ENCODE data around the gene DNASE1L1. TPM values are rescaled to one million over a fixed set of nuclear protein-coding genes. Genes with fewer than 3 reads are reported as not detected.

The DNASE1L1 gene
- polyA plus RNA-seq, 1 donor (not counting 4 experiments of a cell fraction or from before 2014, with no cell fraction given), result 17.1 TPM

DNA sequence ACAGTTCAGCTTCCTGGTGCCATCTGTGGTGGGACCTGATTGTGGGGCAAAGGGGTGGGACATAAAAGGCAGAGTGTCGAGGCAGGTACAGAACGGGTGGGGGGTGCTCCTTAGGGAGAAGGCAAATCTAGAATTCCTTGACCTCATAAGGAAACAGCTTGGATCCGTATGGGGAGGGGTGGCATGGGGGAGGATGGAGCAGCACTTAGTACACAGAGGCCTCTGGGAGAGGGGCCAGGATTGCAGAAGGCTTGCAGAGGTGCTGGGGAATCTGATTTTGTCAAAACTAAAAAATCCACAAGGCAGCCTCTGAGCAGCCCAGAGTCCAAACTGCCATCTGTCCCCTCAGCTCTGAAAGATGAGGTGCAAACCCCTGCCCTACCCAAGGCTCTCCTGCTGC is 32.3 kb downstream of the DNASE1L1 start:
- no peak overlapping the region for H3K9ac ChIP-seq (ENCODE audit: control insufficient read depth, extremely low read depth, insufficient read depth, low read length)
- H3K4me2 ChIP-seq (ENCODE audit: control insufficient read depth, extremely low read depth, insufficient read depth, low read depth, low read length), result no peak overlapping the region
- no peak for DNase-seq (ENCODE audit: low read depth, low spot score)
- peaks cover 33% of the 10 kb centered on the region for H3K4me1 ChIP-seq (ENCODE audit: control insufficient read depth, extremely low read depth, insufficient read depth, low read length)
- H3K27ac ChIP-seq (ENCODE audit: control insufficient read depth, insufficient read depth, low read length), result no peak overlapping the region
- dilution Hi-C loops (cut with MboI; ENCODE audit: extremely low pct_ligation_motif_present, low sequenced_read_pairs), result no loop called here
- peaks cover 2% of the 10 kb centered on the region for H3K9me3 ChIP-seq (ENCODE audit: control insufficient read depth, low read depth, low read length)
- H4K20me1 ChIP-seq (ENCODE audit: control insufficient read depth, extremely low read depth, insufficient read depth, low read length), result no peaks in the 10 kb centered on the region
- no peaks in the 10 kb centered on the region for H3K27me3 ChIP-seq (ENCODE audit: control insufficient read depth, extremely low read depth, insufficient read depth, low read length)
- no peaks in the 10 kb centered on the region for H3K9me1 ChIP-seq (ENCODE audit: control insufficient read depth, extremely low read depth, insufficient read depth, low read length)
- no peak for FAIRE-seq
- H2AFZ ChIP-seq (ENCODE audit: control insufficient read depth, low read length), result no peak overlapping the region
- no peak overlapping the region for H3K4me3 ChIP-seq (ENCODE audit: control insufficient read depth in 2 of 3, extremely low read depth in 1 of 3, insufficient read depth in 2 of 3, low read depth in 1 of 3, low read length in 3 of 3)
- peaks cover 1 to 9% of the 10 kb centered on the region in 2 experiments for H3K36me3 ChIP-seq (ENCODE audit: control insufficient read depth in 2 of 2, extremely low read depth in 1 of 2, insufficient read depth in 2 of 2, low read length in 2 of 2)
- TF ChIP-seq, protein P1, sequence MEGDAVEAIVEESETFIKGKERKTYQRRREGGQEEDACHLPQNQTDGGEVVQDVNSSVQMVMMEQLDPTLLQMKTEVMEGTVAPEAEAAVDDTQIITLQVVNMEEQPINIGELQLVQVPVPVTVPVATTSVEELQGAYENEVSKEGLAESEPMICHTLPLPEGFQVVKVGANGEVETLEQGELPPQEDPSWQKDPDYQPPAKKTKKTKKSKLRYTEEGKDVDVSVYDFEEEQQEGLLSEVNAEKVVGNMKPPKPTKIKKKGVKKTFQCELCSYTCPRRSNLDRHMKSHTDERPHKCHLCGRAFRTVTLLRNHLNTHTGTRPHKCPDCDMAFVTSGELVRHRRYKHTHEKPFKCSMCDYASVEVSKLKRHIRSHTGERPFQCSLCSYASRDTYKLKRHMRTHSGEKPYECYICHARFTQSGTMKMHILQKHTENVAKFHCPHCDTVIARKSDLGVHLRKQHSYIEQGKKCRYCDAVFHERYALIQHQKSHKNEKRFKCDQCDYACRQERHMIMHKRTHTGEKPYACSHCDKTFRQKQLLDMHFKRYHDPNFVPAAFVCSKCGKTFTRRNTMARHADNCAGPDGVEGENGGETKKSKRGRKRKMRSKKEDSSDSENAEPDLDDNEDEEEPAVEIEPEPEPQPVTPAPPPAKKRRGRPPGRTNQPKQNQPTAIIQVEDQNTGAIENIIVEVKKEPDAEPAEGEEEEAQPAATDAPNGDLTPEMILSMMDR (optimal IDR thresholded peaks at IDR 0.05 in 1 of 3, IDR thresholded peaks at IDR 0.05 in 1 of 3, conservative IDR thresholded peaks at IDR 0.05 in 1 of 3; ENCODE audit: extremely low read depth in 1 of 3, insufficient read depth in 2 of 3, low read length in 3 of 3), result no peak
- TF ChIP-seq EZH2 (IDR thresholded peaks at IDR 0.05; ENCODE audit: low read length), result no peak
- H3K79me2 ChIP-seq (ENCODE audit: control insufficient read depth, insufficient read depth, low read length), result peaks cover 13% of the 10 kb centered on the region

- H3K27ac ChIP-seq (ENCODE audit: control insufficient read depth, insufficient read depth, low read length), result no peak overlapping the region
- H3K79me2 ChIP-seq (ENCODE audit: control insufficient read depth, insufficient read depth, low read length), result peaks cover 14% of the 10 kb centered on the region
- H2AFZ ChIP-seq (ENCODE audit: control insufficient read depth, low read length), result no peak overlapping the region
- no peaks in the 10 kb centered on the region for H3K9me1 ChIP-seq (ENCODE audit: control insufficient read depth, extremely low read depth, insufficient read depth, low read length)
- H3K4me2 ChIP-seq (ENCODE audit: control insufficient read depth, extremely low read depth, insufficient read depth, low read depth, low read length), result peak overlapping the region; percentile 10
- no peaks in the 10 kb centered on the region for H4K20me1 ChIP-seq (ENCODE audit: control insufficient read depth, extremely low read depth, insufficient read depth, low read length)
- DNase-seq (ENCODE audit: low read depth, low spot score) (no peak), FAIRE-seq (no peak)
- H3K9me3 ChIP-seq (ENCODE audit: control insufficient read depth, low read depth, low read length), result peaks cover 2% of the 10 kb centered on the region
- TF ChIP-seq, protein P1 (optimal IDR thresholded peaks at IDR 0.05 in 1 of 3, IDR thresholded peaks at IDR 0.05 in 1 of 3, conservative IDR thresholded peaks at IDR 0.05 in 1 of 3; ENCODE audit: extremely low read depth in 1 of 3, insufficient read depth in 2 of 3, low read length in 3 of 3), result no peak
- TF ChIP-seq EZH2 (IDR thresholded peaks at IDR 0.05; ENCODE audit: low read length), result no peak
- peaks cover 27% of the 10 kb centered on the region for H3K4me1 ChIP-seq (ENCODE audit: control insufficient read depth, extremely low read depth, insufficient read depth, low read length)
- dilution Hi-C loops (cut with MboI; ENCODE audit: extremely low pct_ligation_motif_present, low sequenced_read_pairs), result no loop called here
- no peak overlapping the region for H3K9ac ChIP-seq (ENCODE audit: control insufficient read depth, extremely low read depth, insufficient read depth, low read length)
- H3K4me3 ChIP-seq (ENCODE audit: control insufficient read depth in 2 of 3, extremely low read depth in 1 of 3, insufficient read depth in 2 of 3, low read depth in 1 of 3, low read length in 3 of 3), result no peak overlapping the region
- H3K36me3 ChIP-seq (ENCODE audit: control insufficient read depth in 2 of 2, extremely low read depth in 1 of 2, insufficient read depth in 2 of 2, low read length in 2 of 2), result no peaks in the 10 kb centered on the region
- H3K27me3 ChIP-seq (ENCODE audit: control insufficient read depth, extremely low read depth, insufficient read depth, low read length), result no peaks in the 10 kb centered on the region
Observed at GRCh38 chrX:154375156-154375504, 33.9 kb downstream of the DNASE1L1 start.

All from keratinocyte (primary cell).